Body of pancreas (tissue), 4 donors: ENCODE data around the gene RNF11.

ENCODE experiments used
- POLR2A ChIP-seq, 3 donors: fragments of 450-650 bp; IDR thresholded peaks; one replicate each; pipeline ENCODE4 v1.6.1; 2016; ENCODE audit warnings: antibody characterized with exemption in 3 of 3, mild to moderate bottlenecking in 2 of 3
- TF ChIP-seq, protein P1 (sequence below), 7 experiments: fragments of 450-650 bp in 4 of 7; fragments of 200-600 bp in 3 of 7; sonication (generic) in 3 of 7; IDR thresholded peaks; one replicate each; pipeline ENCODE4 v1.5.1; 2016 to 2019; ENCODE audit warnings: antibody characterized with exemption in 7 of 7

DNA sequence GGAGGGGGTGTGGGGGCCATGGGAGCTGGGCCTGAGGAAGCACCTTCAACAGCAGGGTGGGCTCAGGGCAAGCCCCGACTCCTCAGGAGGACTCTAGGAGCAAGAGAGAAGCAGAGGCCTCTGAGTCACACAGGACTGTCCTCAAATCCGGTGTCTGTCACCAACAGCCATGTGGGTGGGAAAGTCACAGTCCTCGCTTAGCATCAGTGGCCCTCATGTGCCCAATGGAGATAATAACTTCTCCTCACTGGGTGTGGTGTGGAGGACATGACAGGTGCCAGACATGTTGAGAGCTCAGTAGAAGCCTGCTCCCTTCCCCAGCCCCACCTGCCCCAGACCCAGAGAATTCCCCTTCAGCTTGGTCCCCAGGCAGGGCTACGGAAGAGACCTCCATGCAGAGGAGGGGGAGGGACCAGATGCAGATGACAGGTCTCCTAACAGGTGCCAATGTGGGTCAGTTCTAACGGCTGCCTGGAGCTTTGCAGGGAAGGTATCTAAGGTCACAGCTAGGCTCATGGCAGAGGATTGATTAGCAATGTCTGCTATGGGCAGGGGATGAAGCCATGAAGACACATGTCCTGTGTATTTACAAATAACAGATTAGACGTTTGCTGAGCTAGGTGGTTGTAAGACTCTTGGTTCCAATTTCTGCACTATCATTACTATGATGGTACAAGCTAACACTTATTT, 64.1 kb downstream of the RNF11 start:
- no peak for TF ChIP-seq POLR2A (IDR thresholded peaks at IDR 0.05)
- TF ChIP-seq, protein P1, sequence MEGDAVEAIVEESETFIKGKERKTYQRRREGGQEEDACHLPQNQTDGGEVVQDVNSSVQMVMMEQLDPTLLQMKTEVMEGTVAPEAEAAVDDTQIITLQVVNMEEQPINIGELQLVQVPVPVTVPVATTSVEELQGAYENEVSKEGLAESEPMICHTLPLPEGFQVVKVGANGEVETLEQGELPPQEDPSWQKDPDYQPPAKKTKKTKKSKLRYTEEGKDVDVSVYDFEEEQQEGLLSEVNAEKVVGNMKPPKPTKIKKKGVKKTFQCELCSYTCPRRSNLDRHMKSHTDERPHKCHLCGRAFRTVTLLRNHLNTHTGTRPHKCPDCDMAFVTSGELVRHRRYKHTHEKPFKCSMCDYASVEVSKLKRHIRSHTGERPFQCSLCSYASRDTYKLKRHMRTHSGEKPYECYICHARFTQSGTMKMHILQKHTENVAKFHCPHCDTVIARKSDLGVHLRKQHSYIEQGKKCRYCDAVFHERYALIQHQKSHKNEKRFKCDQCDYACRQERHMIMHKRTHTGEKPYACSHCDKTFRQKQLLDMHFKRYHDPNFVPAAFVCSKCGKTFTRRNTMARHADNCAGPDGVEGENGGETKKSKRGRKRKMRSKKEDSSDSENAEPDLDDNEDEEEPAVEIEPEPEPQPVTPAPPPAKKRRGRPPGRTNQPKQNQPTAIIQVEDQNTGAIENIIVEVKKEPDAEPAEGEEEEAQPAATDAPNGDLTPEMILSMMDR (IDR thresholded peaks at IDR 0.05): no peak
